ENCODE data around the gene AUTS2.

The AUTS2 gene

DNA sequence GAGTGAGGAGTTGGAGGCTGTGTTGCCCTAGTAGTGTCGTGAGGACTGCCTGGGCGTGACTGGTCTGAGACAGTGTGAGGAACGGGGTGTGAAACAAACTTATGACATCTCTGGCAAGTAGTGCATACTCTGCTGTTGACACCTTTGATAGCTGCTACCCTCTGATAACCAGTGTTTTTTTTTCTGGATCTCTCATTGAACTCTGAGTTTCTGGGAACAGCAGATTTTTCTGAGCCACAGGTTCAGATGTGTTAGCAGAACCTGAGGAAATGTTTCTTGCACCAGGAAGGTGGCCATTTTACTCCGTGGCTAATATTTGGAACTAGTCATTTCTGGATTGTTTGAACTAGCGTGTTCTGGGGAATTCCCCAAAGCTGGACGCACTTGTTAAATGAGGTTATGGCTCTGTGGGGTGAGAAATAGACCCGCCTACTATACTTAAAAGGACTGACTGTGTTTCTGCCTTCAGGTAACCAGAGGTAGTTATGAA lies 52.9 kb downstream of the AUTS2 start:
- TF ChIP-seq, protein P1, sequence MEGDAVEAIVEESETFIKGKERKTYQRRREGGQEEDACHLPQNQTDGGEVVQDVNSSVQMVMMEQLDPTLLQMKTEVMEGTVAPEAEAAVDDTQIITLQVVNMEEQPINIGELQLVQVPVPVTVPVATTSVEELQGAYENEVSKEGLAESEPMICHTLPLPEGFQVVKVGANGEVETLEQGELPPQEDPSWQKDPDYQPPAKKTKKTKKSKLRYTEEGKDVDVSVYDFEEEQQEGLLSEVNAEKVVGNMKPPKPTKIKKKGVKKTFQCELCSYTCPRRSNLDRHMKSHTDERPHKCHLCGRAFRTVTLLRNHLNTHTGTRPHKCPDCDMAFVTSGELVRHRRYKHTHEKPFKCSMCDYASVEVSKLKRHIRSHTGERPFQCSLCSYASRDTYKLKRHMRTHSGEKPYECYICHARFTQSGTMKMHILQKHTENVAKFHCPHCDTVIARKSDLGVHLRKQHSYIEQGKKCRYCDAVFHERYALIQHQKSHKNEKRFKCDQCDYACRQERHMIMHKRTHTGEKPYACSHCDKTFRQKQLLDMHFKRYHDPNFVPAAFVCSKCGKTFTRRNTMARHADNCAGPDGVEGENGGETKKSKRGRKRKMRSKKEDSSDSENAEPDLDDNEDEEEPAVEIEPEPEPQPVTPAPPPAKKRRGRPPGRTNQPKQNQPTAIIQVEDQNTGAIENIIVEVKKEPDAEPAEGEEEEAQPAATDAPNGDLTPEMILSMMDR (IDR thresholded peaks at IDR 0.05; ENCODE audit: extremely low read depth, missing control alignments) = no peak
- peak; percentile 70 for DNase-seq (ENCODE audit: low spot score)

- no peak for DNase-seq (ENCODE audit: low spot score)
- TF ChIP-seq, protein P1 (IDR thresholded peaks at IDR 0.05; ENCODE audit: extremely low read depth, missing control alignments) = no peak
Observed at GRCh38 chr7:69652947-69653701, 54.8 kb downstream of the AUTS2 start.

- TF ChIP-seq, protein P1 (IDR thresholded peaks at IDR 0.05; ENCODE audit: extremely low read depth, missing control alignments) = no peak
- DNase-seq (ENCODE audit: low spot score) = no peak
Observed at GRCh38 chr7:69653806-69654205, 55.5 kb downstream of the AUTS2 start.

GRCh38 chr7:69654381-69654780 lies 56.1 kb downstream of the AUTS2 start:
- DNase-seq (ENCODE audit: low spot score) = no peak
- TF ChIP-seq, protein P1 (IDR thresholded peaks at IDR 0.05; ENCODE audit: extremely low read depth, missing control alignments) = no peak

- no peak for DNase-seq (ENCODE audit: low spot score)
- TF ChIP-seq, protein P1 (IDR thresholded peaks at IDR 0.05; ENCODE audit: extremely low read depth, missing control alignments) = no peak
Observed at GRCh38 chr7:69654849-69655707, 56.8 kb downstream of the AUTS2 start.

- TF ChIP-seq, protein P1 (IDR thresholded peaks at IDR 0.05; ENCODE audit: extremely low read depth, missing control alignments) = no peak
- no peak for DNase-seq (ENCODE audit: low spot score)
Observed at GRCh38 chr7:69656077-69656476, 57.8 kb downstream of the AUTS2 start.

- no peak for DNase-seq (ENCODE audit: low spot score)
- TF ChIP-seq, protein P1 (IDR thresholded peaks at IDR 0.05; ENCODE audit: extremely low read depth, missing control alignments) = no peak
Observed at GRCh38 chr7:69656890-69657289, 58.6 kb downstream of the AUTS2 start.
